H9 (cell line): ENCODE data around the gene GXYLT2. TPM values are rescaled to one million over a fixed set of nuclear protein-coding genes. Genes with fewer than 3 reads are reported as not detected.

ENCODE experiments used
- DNase-seq: peaks from one replicate; pipeline ENCODE4 v3.0.0-alpha.2; 2017
- H2AFZ ChIP-seq: one replicate; pipeline ENCODE4 v1.6.1; 2013; ENCODE audit warnings: mild to moderate bottlenecking, low read length, control low read depth, moderate library complexity
- H2AK5ac ChIP-seq: 2 replicates; pipeline ENCODE4 v1.6.1; 2013; ENCODE audit warnings: low read length, control low read depth, mixed read lengths; ENCODE audit not compliant: insufficient read length
- H2BK120ac ChIP-seq: one replicate; pipeline ENCODE4 v1.6.1; 2013; ENCODE audit warnings: low read depth, mild to moderate bottlenecking, low read length, control low read depth, inconsistent platforms; ENCODE audit not compliant: poor library complexity, severe bottlenecking
- H2BK12ac ChIP-seq: 2 replicates; pipeline ENCODE4 v1.6.1; 2013; ENCODE audit warnings: low read length, control low read depth, mixed read lengths, low read depth; ENCODE audit not compliant: insufficient read length
- H2BK15ac ChIP-seq: 2 replicates; pipeline ENCODE4 v1.6.1; 2013; ENCODE audit warnings: low read depth, low read length, control low read depth
- H2BK20ac ChIP-seq: one replicate; pipeline ENCODE4 v1.6.1; 2013; ENCODE audit warnings: low read depth, mild to moderate bottlenecking, low read length, control low read depth, inconsistent platforms; ENCODE audit not compliant: poor library complexity, severe bottlenecking
- H2BK5ac ChIP-seq: 2 replicates; pipeline ENCODE4 v1.6.1; 2013; ENCODE audit warnings: low read length, control low read depth, mixed read lengths; ENCODE audit not compliant: insufficient read length
- H3K14ac ChIP-seq: 2 replicates; pipeline ENCODE4 v1.6.1; 2013; ENCODE audit warnings: low read length, control low read depth; ENCODE audit not compliant: insufficient read depth
- H3K18ac ChIP-seq: 2 replicates; pipeline ENCODE4 v1.6.1; 2013; ENCODE audit warnings: low read depth, mild to moderate bottlenecking, mixed read lengths, low read length, control low read depth; ENCODE audit not compliant: insufficient read length
- H3K23ac ChIP-seq: 2 replicates; pipeline ENCODE4 v1.6.1; 2013; ENCODE audit warnings: low read length, control low read depth, mixed read lengths, low read depth; ENCODE audit not compliant: insufficient read length
- H3K23me2 ChIP-seq: 2 replicates; pipeline ENCODE4 v1.6.1; 2013; ENCODE audit warnings: low read depth, mild to moderate bottlenecking, mixed read lengths, low read length, control low read depth; ENCODE audit not compliant: insufficient read length, poor library complexity, severe bottlenecking
- H3K27ac ChIP-seq: 2 replicates; pipeline ENCODE4 v1.5.1; 2013; ENCODE audit warnings: low read length, control low read depth, mixed read lengths, low read depth; ENCODE audit not compliant: insufficient read length
- H3K27me3 ChIP-seq: 2 replicates; pipeline ENCODE4 v1.6.1; 2013; ENCODE audit warnings: low read length, control low read depth, inconsistent platforms; ENCODE audit not compliant: insufficient read depth
- H3K4ac ChIP-seq: 2 replicates; pipeline ENCODE4 v1.6.1; 2013; ENCODE audit warnings: low read depth, mild to moderate bottlenecking, control low read depth, inconsistent platforms, low read length, moderate library complexity
- H3K4me1 ChIP-seq: 2 replicates; pipeline ENCODE4 v1.6.1; 2013; ENCODE audit warnings: low read length, control low read depth, inconsistent platforms; ENCODE audit not compliant: insufficient read depth
- H3K4me2 ChIP-seq: 2 replicates; pipeline ENCODE4 v1.6.1; 2013; ENCODE audit warnings: low read length, control low read depth, mixed read lengths; ENCODE audit not compliant: insufficient read length, insufficient read depth
- H3K56ac ChIP-seq: 2 replicates; pipeline ENCODE4 v1.6.1; 2013; ENCODE audit warnings: low read depth, mild to moderate bottlenecking, mixed read lengths, low read length, control low read depth; ENCODE audit not compliant: insufficient read length
- H3K79me1 ChIP-seq: 2 replicates; pipeline ENCODE4 v1.6.1; 2013; ENCODE audit warnings: low read depth, mild to moderate bottlenecking, moderate library complexity, low read length, control low read depth, inconsistent platforms; ENCODE audit not compliant: insufficient read depth, poor library complexity, severe bottlenecking
- H3K79me2 ChIP-seq: 2 replicates; pipeline ENCODE4 v1.6.1; 2013; ENCODE audit warnings: low read length, control low read depth, inconsistent platforms; ENCODE audit not compliant: insufficient read depth
- H3K9ac ChIP-seq: 2 replicates; pipeline ENCODE4 v1.6.1; 2013; ENCODE audit warnings: low read length, control low read depth, mixed read lengths; ENCODE audit not compliant: insufficient read length; ENCODE audit errors: extremely low read depth
- H3K9me3 ChIP-seq: one replicate; pipeline ENCODE4 v1.6.1; 2013; ENCODE audit warnings: low read depth, low read length, inconsistent platforms; ENCODE audit not compliant: control insufficient read depth
- H3T11ph ChIP-seq: one replicate; pipeline ENCODE4 v1.6.1; 2013; ENCODE audit warnings: mild to moderate bottlenecking, low read length, control low read depth, inconsistent platforms
- H4K20me1 ChIP-seq: one replicate; pipeline ENCODE4 v1.6.1; 2013; ENCODE audit not compliant: control insufficient read depth, insufficient read length, insufficient read depth
- H4K5ac ChIP-seq: 2 replicates; pipeline ENCODE4 v1.6.1; 2013; ENCODE audit warnings: low read depth, mild to moderate bottlenecking, mixed read lengths, low read length, control low read depth; ENCODE audit not compliant: insufficient read length
- H4K8ac ChIP-seq: replicated peaks from 2 replicates; pipeline ENCODE4 v1.6.1; 2013; ENCODE audit warnings: low read length, control low read depth, mixed read lengths, low read depth; ENCODE audit not compliant: insufficient read length
- H4K91ac ChIP-seq: 2 replicates; pipeline ENCODE4 v1.6.1; 2013; ENCODE audit warnings: low read depth, mild to moderate bottlenecking, moderate library complexity, mixed read lengths, low read length, control low read depth; ENCODE audit not compliant: insufficient read length
- H3K27ac Mint-ChIP-seq, 3 experiments: 2 replicates in 2 of 3; 3 replicates in 1 of 3; pipeline ENCODE4 v1.8.0; 2020 to 2021; ENCODE audit warnings: mixed read lengths in 3 of 3, mild to moderate bottlenecking in 1 of 3, moderate library complexity in 1 of 3
- H3K27me3 Mint-ChIP-seq: 2 replicates; pipeline ENCODE4 v1.8.0; 2021; ENCODE audit warnings: low read depth, mild to moderate bottlenecking, moderate library complexity, mixed read lengths
- H3K36me3 Mint-ChIP-seq, 3 experiments: 2 replicates in 2 of 3; 3 replicates in 1 of 3; pipeline ENCODE4 v1.8.0; 2020 to 2021; ENCODE audit warnings: low read depth in 3 of 3, mixed read lengths in 3 of 3; ENCODE audit not compliant: insufficient read depth in 1 of 3
- H3K4me1 Mint-ChIP-seq, 2 experiments: 2 replicates each; pipeline ENCODE4 v1.8.0; 2020; ENCODE audit warnings: mixed read lengths in 2 of 2
- H3K4me3 Mint-ChIP-seq, 2 experiments: 2 replicates in 1 of 2; 3 replicates in 1 of 2; pipeline ENCODE4 v1.8.0; 2020 to 2021; ENCODE audit warnings: mild to moderate bottlenecking in 2 of 2, mixed read lengths in 2 of 2, moderate library complexity in 1 of 2
- H3K9me3 Mint-ChIP-seq, 2 experiments: 2 replicates in 1 of 2; 3 replicates in 1 of 2; pipeline ENCODE4 v1.8.0; 2020; ENCODE audit warnings: mild to moderate bottlenecking in 2 of 2, mixed read lengths in 2 of 2, moderate library complexity in 1 of 2
- CTCF ChIP-seq: fragments of 200-600 bp; sonication (generic); conservative IDR thresholded peaks from 3 replicates; pipeline ENCODE4 v1.8.0; 2021; ENCODE audit warnings: antibody characterized with exemption, mild to moderate bottlenecking
- WGBS: extraction: QIAGEN DNeasy Blood & Tissue Kit; methylation state at CpG from one replicate; pipeline ENCODE4 v1.1.7; 2013; ENCODE audit warnings: missing lambda C conversion rate, low lambda C conversion rate, mixed read lengths; ENCODE audit not compliant: insufficient read length; ENCODE audit errors: extremely low coverage; 5-methylcytosine and 5-hydroxymethylcytosine counted together
- total RNA-seq: library from RNA; stranded (reverse); gene quantifications from 2 replicates; pipeline ENCODE4 v1.2.1, GENCODE V29; 2021

The GXYLT2 gene
- total RNA-seq, 1 experiment from 2014 or later, result 2.0 TPM

GRCh38 chr3:72960812-72961518, 73.1 kb downstream of the GXYLT2 start:
- Histone ChIP-seq H3K4me2 (no peak overlapping the region), H2BK5ac (no peak overlapping the region), H3K9me3 (no peaks in the 10 kb centered on the region), H2BK120ac (no peak overlapping the region), H3K23ac (no peak overlapping the region), H3K4me1 (no peaks in the 10 kb centered on the region; the same call in 1 of the 2 replicates), H4K20me1 (no peaks in the 10 kb centered on the region), H2BK20ac (no peak overlapping the region), H3K4ac (no peak overlapping the region), H2AK5ac (no peak overlapping the region), H4K8ac (no peak overlapping the region), H4K91ac (no peak overlapping the region), H3T11ph (no peak overlapping the region), H3K27ac (no peak overlapping the region), H3K56ac (no peak overlapping the region), H3K79me1 (no peaks in the 10 kb centered on the region), H2BK12ac (no peak overlapping the region), H3K79me2 (no peaks in the 10 kb centered on the region), H3K23me2 (no peaks in the 10 kb centered on the region), H4K5ac (no peak overlapping the region), H3K14ac (no peak overlapping the region), H2AFZ (no peak overlapping the region), H3K18ac (no peak overlapping the region), H3K27me3 (no peaks in the 10 kb centered on the region), H3K9ac (no peak overlapping the region), H2BK15ac (no peak overlapping the region)
- WGBS, result no CpG with 5 or more reads among the region's 7 CpGs
- Mint-ChIP-seq H3K4me3 (no peak overlapping the region), H3K27me3 (peaks cover under 1% of the 10 kb centered on the region; the same call in 1 of the 2 replicates), H3K4me1 (peaks cover 6 to 17% of the 10 kb centered on the region in 2 experiments), H3K36me3 (no peaks in the 10 kb centered on the region), H3K9me3 (no peaks in the 10 kb centered on the region), H3K27ac (no peak overlapping the region)
- DNase-seq, result no peak
- no peak for TF ChIP-seq CTCF
